ENCODE results near the gene PCDHB12. TPM values are rescaled to one million over a fixed set of nuclear protein-coding genes. Genes with fewer than 3 reads are reported as not detected.

Gene PCDHB12
- total and polyA plus RNA-seq, 7 donors = 0.34 to 10.2 (median 4.3) TPM; not detected in 1

GRCh38 chr5:141250576-141250975 is 42.1 kb downstream of the PCDHB12 start:
- no peak overlapping the region for H3K4me3 ChIP-seq
- H3K27me3 ChIP-seq = no peaks in the 10 kb centered on the region
- peaks cover 43 to 95% (median 61%) of the 10 kb centered on the region in 4 donors for H3K9me3 ChIP-seq
- TF ChIP-seq POLR2AphosphoS5 (IDR thresholded peaks at IDR 0.05) (no peak), CTCF (IDR thresholded peaks at IDR 0.05) (no peak), EP300 (IDR thresholded peaks at IDR 0.05) (no peak)
- peaks cover 0 to 10% (median 0%) of the 10 kb centered on the region in 4 donors for H3K36me3 ChIP-seq
- H3K4me1 ChIP-seq = no peaks in the 10 kb centered on the region
- no peak for DNase-seq
- H3K27ac ChIP-seq = no peak overlapping the region
- intact Hi-C loops (cut with DNase I) = no loop called here

GRCh38 chr5:141258464-141258863 is 49.9 kb downstream of the PCDHB12 start:
- no peak for TF ChIP-seq EP300 (IDR thresholded peaks at IDR 0.05)
- TF ChIP-seq CTCF (IDR thresholded peaks at IDR 0.05) = no peak
- TF ChIP-seq POLR2AphosphoS5 (IDR thresholded peaks at IDR 0.05) = no peak
- no peak for TF ChIP-seq POLR2A (IDR thresholded peaks at IDR 0.05)
- Histone ChIP-seq H3K27ac (no peak overlapping the region), H3K9me3 (peaks cover 58 to 99% (median 74%) of the 10 kb centered on the region in 4 donors), H3K36me3 (peaks cover 0 to 14% (median 0%) of the 10 kb centered on the region in 4 donors), H3K4me3 (no peak overlapping the region), H3K4me1 (no peaks in the 10 kb centered on the region), H3K27me3 (no peaks in the 10 kb centered on the region)
- intact Hi-C loops (cut with DNase I) = no loop called here
- no peak for DNase-seq

GRCh38 chr5:141258948-141259347 is 50.4 kb downstream of the PCDHB12 start:
- no peak for DNase-seq
- Histone ChIP-seq H3K4me3 (no peak overlapping the region), H3K9me3 (peaks cover 57 to 99% (median 76%) of the 10 kb centered on the region in 4 donors), H3K36me3 (peaks cover 0 to 14% (median 0%) of the 10 kb centered on the region in 4 donors), H3K27me3 (no peaks in the 10 kb centered on the region), H3K4me1 (no peaks in the 10 kb centered on the region), H3K27ac (no peak overlapping the region)
- intact Hi-C loops (cut with DNase I) = no loop called here
- TF ChIP-seq POLR2AphosphoS5 (IDR thresholded peaks at IDR 0.05) (no peak), CTCF (IDR thresholded peaks at IDR 0.05) (no peak), POLR2A (IDR thresholded peaks at IDR 0.05) (no peak), EP300 (IDR thresholded peaks at IDR 0.05) (no peak)

- H3K9me3 ChIP-seq = peaks cover 65 to 99% (median 83%) of the 10 kb centered on the region in 4 donors
- no peak for DNase-seq
- 65 to 72% methylated on average over 5 of the region's 5 CpGs for WGBS, 2 donors
- no peaks in the 10 kb centered on the region for H3K4me1 ChIP-seq
- no peak overlapping the region for H3K27ac ChIP-seq
- no peak overlapping the region for H3K4me3 ChIP-seq
- intact Hi-C loops (cut with DNase I) = no loop called here
- peaks cover 0 to 14% (median 0%) of the 10 kb centered on the region in 4 donors for H3K36me3 ChIP-seq
- H3K27me3 ChIP-seq = no peaks in the 10 kb centered on the region
- TF ChIP-seq POLR2A (IDR thresholded peaks at IDR 0.05) = no peak
- no peak for TF ChIP-seq EP300 (IDR thresholded peaks at IDR 0.05)
- TF ChIP-seq CTCF (IDR thresholded peaks at IDR 0.05) = no peak
- TF ChIP-seq POLR2AphosphoS5 (IDR thresholded peaks at IDR 0.05) = no peak
These were observed 52.1 kb downstream of the PCDHB12 start for GRCh38 chr5:141260458-141261237.

GRCh38 chr5:141261238-141261546 is 52.7 kb downstream of the PCDHB12 start:
- Histone ChIP-seq H3K36me3 (peaks cover 0 to 14% (median 0%) of the 10 kb centered on the region in 4 donors), H3K4me1 (no peaks in the 10 kb centered on the region), H3K27ac (no peak overlapping the region), H3K27me3 (no peaks in the 10 kb centered on the region), H3K4me3 (no peak overlapping the region), H3K9me3 (peaks cover 69 to 99% (median 86%) of the 10 kb centered on the region in 4 donors)
- DNase-seq = no peak
- TF ChIP-seq POLR2A (IDR thresholded peaks at IDR 0.05) (no peak), POLR2AphosphoS5 (IDR thresholded peaks at IDR 0.05) (no peak), EP300 (IDR thresholded peaks at IDR 0.05) (no peak), CTCF (IDR thresholded peaks at IDR 0.05) (no peak)
- 40 to 77% methylated on average over 1 of the region's 1 CpG for WGBS, 2 donors
- intact Hi-C loops (cut with DNase I) = no loop called here
